WTC11 (cell line): ENCODE measurements around the gene PRRC2C. TPM values are rescaled to one million over a fixed set of nuclear protein-coding genes. Genes with fewer than 3 reads are reported as not detected.

Experiments used
- ATAC-seq: fragments of 200-7000 bp; cut with Tn5 transposase; 2 replicates; pipeline ENCODE4 v1.10.0; 2021; ENCODE audit warnings: mild to moderate bottlenecking, moderate library complexity
- CTCF ChIA-PET: fragments of 300-600 bp; sonication (Branson Sonifier 250); formaldehyde crosslinking; loops from one replicate; lab custom pipeline; 2021; ENCODE audit warnings: antibody characterized with exemption; lab: Charles Lee
- POLR2A ChIA-PET: fragments of 350-600 bp; sonication (Branson Sonifier 250); formaldehyde crosslinking; loops from one replicate; lab custom pipeline; 2021; ENCODE audit warnings: antibody characterized with exemption; lab: Charles Lee
- DNase-seq: peaks from one replicate; pipeline ENCODE4 v3.0.0; 2021; ENCODE audit warnings: low spot score
- H3K27ac Mint-ChIP-seq: 2 replicates; pipeline ENCODE4 v1.8.0; 2021; ENCODE audit warnings: mixed read lengths
- H3K27me3 Mint-ChIP-seq: 2 replicates; pipeline ENCODE4 v1.8.0; 2021; ENCODE audit warnings: low read depth, mild to moderate bottlenecking, moderate library complexity, mixed read lengths
- H3K36me3 Mint-ChIP-seq: 2 replicates; pipeline ENCODE4 v1.8.0; 2021; ENCODE audit warnings: mixed read lengths
- H3K4me1 Mint-ChIP-seq: 2 replicates; pipeline ENCODE4 v1.8.0; 2022; ENCODE audit warnings: mixed read lengths
- H3K4me3 Mint-ChIP-seq: 2 replicates; pipeline ENCODE4 v1.8.0; 2021; ENCODE audit warnings: mild to moderate bottlenecking, moderate library complexity, mixed read lengths
- H3K9me3 Mint-ChIP-seq: 2 replicates; pipeline ENCODE4 v1.8.0; 2021; ENCODE audit warnings: mixed read lengths
- AR ChIP-seq: fragments of 250-450 bp; sonication (Bioruptor Pico); IDR thresholded peaks from 2 replicates; pipeline ENCODE4 v1.9.0; 2021; ENCODE audit warnings: mild to moderate bottlenecking
- ATF3 ChIP-seq: sonication (generic); formaldehyde crosslinking; conservative IDR thresholded peaks from 2 replicates; pipeline ENCODE4 v1.8.1; 2022; ENCODE audit warnings: mild to moderate bottlenecking, missing genetic modification reagents
- ATF6 ChIP-seq: sonication (generic); formaldehyde crosslinking; IDR thresholded peaks from 2 replicates; pipeline ENCODE4 v1.8.1; 2023; ENCODE audit warnings: mild to moderate bottlenecking, missing genetic modification reagents
- CREB1 ChIP-seq: sonication (generic); formaldehyde crosslinking; IDR thresholded peaks from 2 replicates; pipeline ENCODE4 v1.8.0; 2023; ENCODE audit warnings: mild to moderate bottlenecking, missing genetic modification reagents
- E2F5 ChIP-seq: sonication (generic); formaldehyde crosslinking; IDR thresholded peaks from 2 replicates; pipeline ENCODE4 v1.8.1; 2022; ENCODE audit warnings: mild to moderate bottlenecking, moderate library complexity, missing genetic modification reagents
- ELF4 ChIP-seq: sonication (generic); formaldehyde crosslinking; IDR thresholded peaks from 2 replicates; pipeline ENCODE4 v1.8.1; 2022; ENCODE audit warnings: low read depth, mild to moderate bottlenecking, moderate library complexity, missing genetic modification reagents
- FOXP1 ChIP-seq: sonication (generic); formaldehyde crosslinking; IDR thresholded peaks from 2 replicates; pipeline ENCODE4 v1.8.0; 2022; ENCODE audit warnings: missing genetic modification reagents, mild to moderate bottlenecking, moderate library complexity, borderline replicate concordance
- GABPB1 ChIP-seq: sonication (generic); formaldehyde crosslinking; IDR thresholded peaks from 2 replicates; pipeline ENCODE4 v1.8.1; 2023; ENCODE audit warnings: mild to moderate bottlenecking, missing genetic modification reagents
- GTF2I ChIP-seq: fragments of 250-450 bp; sonication (Bioruptor Pico); conservative IDR thresholded peaks from 2 replicates; pipeline ENCODE4 v1.4.0; 2021; ENCODE audit warnings: mild to moderate bottlenecking
- MXD4 ChIP-seq: fragments of 250-450 bp; sonication (Bioruptor Pico); IDR thresholded peaks from 2 replicates; pipeline ENCODE4 v1.8.0; 2021; ENCODE audit warnings: mild to moderate bottlenecking, moderate library complexity, borderline replicate concordance
- NR1H2 ChIP-seq: sonication (generic); formaldehyde crosslinking; IDR thresholded peaks from 2 replicates; pipeline ENCODE4 v1.9.0; 2021; ENCODE audit warnings: mild to moderate bottlenecking, moderate library complexity, missing genetic modification reagents
- OVOL2 ChIP-seq: fragments of 250-450 bp; sonication (Bioruptor Pico); IDR thresholded peaks from 2 replicates; pipeline ENCODE4 v1.9.0; 2021; ENCODE audit warnings: mild to moderate bottlenecking, borderline replicate concordance
- PREB ChIP-seq: sonication (generic); formaldehyde crosslinking; IDR thresholded peaks from 2 replicates; pipeline ENCODE4 v1.8.1; 2022; ENCODE audit warnings: mild to moderate bottlenecking, missing genetic modification reagents, moderate library complexity, borderline replicate concordance
- SOX15 ChIP-seq: fragments of 250-450 bp; sonication (Bioruptor Pico); IDR thresholded peaks from 2 replicates; pipeline ENCODE4 v1.9.0; 2021; ENCODE audit warnings: mild to moderate bottlenecking
- SP1 ChIP-seq: sonication (generic); formaldehyde crosslinking; conservative IDR thresholded peaks from 2 replicates; pipeline ENCODE4 v1.8.1; 2022; ENCODE audit warnings: missing genetic modification reagents
- USF2 ChIP-seq: sonication (generic); formaldehyde crosslinking; IDR thresholded peaks from 2 replicates; pipeline ENCODE4 v1.8.1; 2023; ENCODE audit warnings: mild to moderate bottlenecking, missing genetic modification reagents, moderate library complexity
- ZMAT4 ChIP-seq: fragments of 250-450 bp; sonication (Bioruptor Pico); IDR thresholded peaks from 2 replicates; pipeline ENCODE4 v1.9.0; 2021; ENCODE audit warnings: mild to moderate bottlenecking
- ZNF138 ChIP-seq: sonication (generic); formaldehyde crosslinking; conservative IDR thresholded peaks from 2 replicates; pipeline ENCODE4 v1.8.1; 2022; ENCODE audit warnings: mild to moderate bottlenecking, moderate library complexity, missing genetic modification reagents
- ZNF232 ChIP-seq: sonication (generic); formaldehyde crosslinking; IDR thresholded peaks from 2 replicates; pipeline ENCODE4 v1.8.0; 2022; ENCODE audit warnings: mild to moderate bottlenecking, missing genetic modification reagents
- ZNF281 ChIP-seq: sonication (generic); formaldehyde crosslinking; IDR thresholded peaks from 2 replicates; pipeline ENCODE4 v1.8.0; 2023; ENCODE audit warnings: mild to moderate bottlenecking, missing genetic modification reagents
- total RNA-seq: library from RNA; stranded (reverse); gene quantifications from 3 replicates; pipeline ENCODE4 v1.2.3, GENCODE V29; 2021

Gene PRRC2C
- total RNA-seq, 1 experiment from 2014 or later, result 236 TPM

GRCh38 chr1:171530676-171531075, 45.3 kb downstream of the PRRC2C start:
- ATAC-seq (no peak), DNase-seq (no peak)
- peaks cover 66% of the 10 kb centered on the region for H3K36me3 Mint-ChIP-seq
- TF ChIP-seq CREB1 (CRISPR knock-in tag) (no peak), ATF6 (CRISPR knock-in tag) (no peak), AR (CRISPR knock-in tag) (no peak), ATF3 (CRISPR knock-in tag) (no peak), SOX15 (no peak), ZNF281 (CRISPR knock-in tag) (no peak), PREB (CRISPR knock-in tag) (no peak), MXD4 (CRISPR knock-in tag) (no peak), NR1H2 (CRISPR knock-in tag) (no peak), ZNF138 (CRISPR knock-in tag) (no peak), E2F5 (CRISPR knock-in tag) (no peak), USF2 (CRISPR knock-in tag) (no peak), GABPB1 (no peak), OVOL2 (CRISPR knock-in tag) (no peak), ZNF232 (CRISPR knock-in tag) (no peak), GTF2I (CRISPR knock-in tag) (no peak), ELF4 (no peak), SP1 (no peak), ZMAT4 (CRISPR knock-in tag) (no peak), FOXP1 (CRISPR knock-in tag) (no peak)
- TF ChIP-seq, all 79 proteins: peak for 0
- POLR2A ChIA-PET, result no interaction called here
- Mint-ChIP-seq H3K4me3 (no peak overlapping the region), H3K4me1 (no peaks in the 10 kb centered on the region), H3K27ac (no peak overlapping the region), H3K27me3 (no peaks in the 10 kb centered on the region), H3K9me3 (no peaks in the 10 kb centered on the region)
- CTCF ChIA-PET, result no interaction called here
